Gastroesophageal sphincter (tissue), 4 donors: ENCODE data around the gene POLN. TPM values are rescaled to one million over a fixed set of nuclear protein-coding genes. Genes with fewer than 3 reads are reported as not detected.

Experiments used
- ATAC-seq: fragments of 150-250 bp; one replicate; pipeline ENCODE4 v1.9.1; 2016; ENCODE audit warnings: mild to moderate bottlenecking, moderate library complexity
- H3K27ac ChIP-seq, 4 donors: fragments of 200-600 bp; sonication (generic) in 3 of 4; 1 replicate in 3 of 4; 2 replicates in 1 of 4; pipeline ENCODE4 v1.5.1; 2016 to 2019
- H3K27me3 ChIP-seq: fragments of 200-600 bp; sonication (generic); one replicate; pipeline ENCODE4 v1.5.1; 2019
- H3K36me3 ChIP-seq, 2 donors: fragments of 200-600 bp; sonication (generic); one replicate each; pipeline ENCODE4 v1.5.1; 2019; ENCODE audit warnings: control low read depth in 1 of 2
- H3K4me1 ChIP-seq, 3 donors: fragments of 200-600 bp; sonication (generic); 1 replicate in 2 of 3; 2 replicates in 1 of 3; pipeline ENCODE4 v1.5.1; 2016 to 2019; ENCODE audit warnings: control low read depth in 2 of 3
- H3K4me3 ChIP-seq, 2 donors: fragments of 200-600 bp; sonication (generic); one replicate each; pipeline ENCODE4 v1.5.1; 2019; ENCODE audit warnings: mild to moderate bottlenecking in 1 of 2, moderate library complexity in 1 of 2
- H3K9me3 ChIP-seq, 3 donors: fragments of 200-600 bp; sonication (generic); one replicate each; pipeline ENCODE4 v1.5.1; 2017 to 2019; ENCODE audit warnings: control low read depth in 2 of 3
- EP300 ChIP-seq: sonication (generic); formaldehyde crosslinking; IDR thresholded peaks from one replicate; pipeline ENCODE4 v1.6.1; 2017; ENCODE audit warnings: antibody characterized with exemption, mild to moderate bottlenecking
- POLR2A ChIP-seq, 2 donors: fragments of 450-650 bp; IDR thresholded peaks; one replicate each; pipeline ENCODE4 v1.6.1; 2017; ENCODE audit warnings: antibody characterized with exemption in 2 of 2, mild to moderate bottlenecking in 2 of 2, moderate library complexity in 1 of 2
- POLR2AphosphoS5 ChIP-seq: sonication (generic); formaldehyde crosslinking; IDR thresholded peaks from one replicate; pipeline ENCODE4 v1.6.1; 2017; ENCODE audit warnings: antibody characterized with exemption
- WGBS, 2 donors: methylation state at CpG; one replicate each; pipeline ENCODE4 v1.1.5; 2018; ENCODE audit warnings: low coverage in 1 of 2; 5-methylcytosine and 5-hydroxymethylcytosine counted together
- total RNA-seq, 4 donors: library from RNA; depleted of rRNA; stranded (reverse); fragments of >200 nt; gene quantifications; one replicate each; pipeline ENCODE4 v1.1.0, GENCODE V29; 2016
- TF ChIP-seq, protein P1 (sequence below), 4 experiments: fragments of 200-600 bp in 2 of 4; fragments of 450-650 bp in 2 of 4; sonication (generic) in 1 of 4; IDR thresholded peaks; one replicate each; pipeline ENCODE4 v1.5.1; 2017 to 2019; ENCODE audit warnings: antibody characterized with exemption in 4 of 4, mild to moderate bottlenecking in 2 of 4, moderate library complexity in 2 of 4

Gene POLN
- total RNA-seq, 4 donors from 2014 or later, result 1.5 to 4.6 (median 2.6) TPM

DNA sequence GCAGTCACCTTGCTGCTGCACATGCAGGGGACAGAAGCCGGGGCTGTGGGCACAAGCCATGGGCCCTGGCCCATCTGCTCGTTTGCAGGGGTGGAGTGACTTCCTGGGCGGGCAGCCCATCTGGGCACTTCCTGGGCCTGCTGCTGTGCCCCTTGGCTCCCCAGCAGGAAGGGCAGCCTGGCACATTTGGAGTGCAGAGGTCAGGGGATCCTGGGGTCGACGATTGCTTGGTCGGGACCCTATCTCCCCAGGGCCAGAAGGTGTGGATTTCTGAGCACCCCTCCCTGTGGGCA is 30.9 kb upstream of the POLN start:
- WGBS, 2 donors, result 80% methylated on average over 2 of the region's 6 CpGs; no CpG with 5 or more reads in 1 of the 2 donors
- Histone ChIP-seq H3K27me3 (no peaks in the 10 kb centered on the region), H3K36me3 (peaks cover 0 to 20% of the 10 kb centered on the region in 2 donors), H3K27ac (no peak overlapping the region), H3K4me1 (no peaks in the 10 kb centered on the region), H3K4me3 (no peak overlapping the region), H3K9me3 (no peaks in the 10 kb centered on the region)
- ATAC-seq, result no peak
- TF ChIP-seq POLR2A (IDR thresholded peaks at IDR 0.05) (no peak), POLR2AphosphoS5 (no peak), EP300 (no peak)
- TF ChIP-seq, protein P1, sequence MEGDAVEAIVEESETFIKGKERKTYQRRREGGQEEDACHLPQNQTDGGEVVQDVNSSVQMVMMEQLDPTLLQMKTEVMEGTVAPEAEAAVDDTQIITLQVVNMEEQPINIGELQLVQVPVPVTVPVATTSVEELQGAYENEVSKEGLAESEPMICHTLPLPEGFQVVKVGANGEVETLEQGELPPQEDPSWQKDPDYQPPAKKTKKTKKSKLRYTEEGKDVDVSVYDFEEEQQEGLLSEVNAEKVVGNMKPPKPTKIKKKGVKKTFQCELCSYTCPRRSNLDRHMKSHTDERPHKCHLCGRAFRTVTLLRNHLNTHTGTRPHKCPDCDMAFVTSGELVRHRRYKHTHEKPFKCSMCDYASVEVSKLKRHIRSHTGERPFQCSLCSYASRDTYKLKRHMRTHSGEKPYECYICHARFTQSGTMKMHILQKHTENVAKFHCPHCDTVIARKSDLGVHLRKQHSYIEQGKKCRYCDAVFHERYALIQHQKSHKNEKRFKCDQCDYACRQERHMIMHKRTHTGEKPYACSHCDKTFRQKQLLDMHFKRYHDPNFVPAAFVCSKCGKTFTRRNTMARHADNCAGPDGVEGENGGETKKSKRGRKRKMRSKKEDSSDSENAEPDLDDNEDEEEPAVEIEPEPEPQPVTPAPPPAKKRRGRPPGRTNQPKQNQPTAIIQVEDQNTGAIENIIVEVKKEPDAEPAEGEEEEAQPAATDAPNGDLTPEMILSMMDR (IDR thresholded peaks at IDR 0.05), result no peak

DNA sequence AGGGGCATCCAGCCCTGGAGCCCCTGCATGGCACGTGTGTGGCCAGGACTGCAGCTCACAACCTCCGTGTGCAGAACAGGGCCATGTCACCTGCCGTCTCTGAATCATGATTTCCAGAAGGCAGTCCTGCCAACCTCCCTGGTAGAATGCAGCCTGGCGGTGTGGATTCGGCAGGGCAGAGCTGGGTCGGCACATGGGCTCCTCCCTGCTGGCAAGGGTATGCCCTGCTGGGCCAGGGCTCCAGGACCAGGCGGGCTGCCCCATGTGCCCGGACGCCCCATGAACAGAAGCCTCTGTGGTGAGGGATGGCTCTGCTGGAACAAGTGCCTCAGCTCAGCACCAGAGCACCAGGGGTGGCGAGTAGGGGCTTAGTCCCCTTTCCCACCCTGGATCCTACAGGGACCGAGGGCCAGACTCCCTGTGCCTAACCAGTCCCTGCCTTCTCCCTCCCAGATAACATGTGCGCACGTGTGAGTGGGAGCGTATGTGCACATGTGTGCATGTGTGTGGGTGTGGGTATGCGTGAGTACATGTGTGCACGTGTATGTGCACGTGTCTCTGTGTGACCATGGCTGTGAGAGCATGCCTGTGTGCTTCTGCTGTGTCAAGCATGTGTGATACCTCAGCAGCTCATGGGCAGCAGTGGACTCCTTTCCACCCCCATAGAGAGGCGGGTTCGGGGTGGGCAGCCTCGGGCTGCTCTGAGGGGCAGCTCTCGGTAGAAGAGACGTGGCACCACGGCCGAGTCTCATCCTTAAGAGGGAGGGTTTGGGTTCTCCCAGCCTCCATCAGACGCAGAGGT is 30.3 kb upstream of the POLN start:
- TF ChIP-seq, protein P1 (IDR thresholded peaks at IDR 0.05), result no peak
- TF ChIP-seq POLR2A (IDR thresholded peaks at IDR 0.05) (no peak), POLR2AphosphoS5 (no peak), EP300 (no peak)

DNA sequence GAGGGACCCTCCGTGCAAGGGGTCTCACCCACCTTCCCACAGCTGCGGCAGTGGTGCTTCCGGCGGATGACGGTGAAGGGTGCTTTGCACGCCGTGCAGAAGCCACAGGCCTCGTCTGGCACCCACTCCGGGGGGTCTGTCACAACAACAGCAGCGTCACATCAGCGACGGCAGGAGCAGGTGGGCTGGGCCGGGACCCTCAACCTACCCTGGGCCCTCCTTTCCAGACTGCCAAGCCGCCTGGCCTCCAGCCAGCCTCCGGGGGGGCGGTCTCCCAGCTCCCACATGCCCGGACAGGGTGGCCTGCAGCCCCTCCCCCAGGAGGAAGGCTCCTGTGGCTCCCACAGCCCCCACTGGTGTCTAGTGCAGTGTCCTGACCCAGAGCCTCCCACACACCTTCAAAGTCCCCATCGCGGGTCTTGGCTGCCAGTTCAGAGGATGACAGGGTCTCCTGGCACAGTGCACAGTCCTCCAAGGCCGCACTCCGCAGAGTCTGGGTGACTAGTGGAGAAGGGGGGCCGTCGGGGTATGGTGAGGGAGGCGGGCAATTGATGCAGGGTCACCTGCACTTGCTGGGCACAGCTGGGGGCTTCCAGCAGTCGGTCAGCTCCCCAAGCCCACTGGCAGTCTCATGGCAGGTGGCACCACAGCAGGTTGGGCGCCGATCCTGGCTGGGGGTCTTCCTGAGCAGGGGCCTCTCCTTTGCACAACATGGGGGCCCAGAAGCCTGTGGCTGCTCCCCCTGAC is 29.5 kb upstream of the POLN start:
- ATAC-seq, result no peak
- no peak overlapping the region for H3K4me3 ChIP-seq
- TF ChIP-seq POLR2AphosphoS5 (no peak), EP300 (no peak), POLR2A (IDR thresholded peaks at IDR 0.05) (no peak)
- TF ChIP-seq, protein P1 (IDR thresholded peaks at IDR 0.05), result no peak
- H3K27me3 ChIP-seq, result no peaks in the 10 kb centered on the region
- H3K4me1 ChIP-seq, result peaks cover 0 to 12% (median 3%) of the 10 kb centered on the region in 3 donors
- peaks cover 0 to 20% of the 10 kb centered on the region in 2 donors for H3K36me3 ChIP-seq
- H3K27ac ChIP-seq, result no peak overlapping the region
- H3K9me3 ChIP-seq, result no peaks in the 10 kb centered on the region
- 82% methylated on average over 11 of the region's 27 CpGs; no CpG with 5 or more reads in 1 of the 2 donors for WGBS, 2 donors

More for the DNA sequence above, 30.3 kb upstream of the POLN start:
- Histone ChIP-seq H3K27ac (no peak overlapping the region), H3K36me3 (peaks cover 0 to 20% of the 10 kb centered on the region in 2 donors), H3K4me1 (peaks cover 0 to 5% (median 0%) of the 10 kb centered on the region in 3 donors), H3K9me3 (no peaks in the 10 kb centered on the region), H3K4me3 (no peak overlapping the region), H3K27me3 (no peaks in the 10 kb centered on the region)
- no peak for ATAC-seq
- 80 to 83% methylated on average over 1 to 5 of the region's 25 CpGs for WGBS, 2 donors

DNA sequence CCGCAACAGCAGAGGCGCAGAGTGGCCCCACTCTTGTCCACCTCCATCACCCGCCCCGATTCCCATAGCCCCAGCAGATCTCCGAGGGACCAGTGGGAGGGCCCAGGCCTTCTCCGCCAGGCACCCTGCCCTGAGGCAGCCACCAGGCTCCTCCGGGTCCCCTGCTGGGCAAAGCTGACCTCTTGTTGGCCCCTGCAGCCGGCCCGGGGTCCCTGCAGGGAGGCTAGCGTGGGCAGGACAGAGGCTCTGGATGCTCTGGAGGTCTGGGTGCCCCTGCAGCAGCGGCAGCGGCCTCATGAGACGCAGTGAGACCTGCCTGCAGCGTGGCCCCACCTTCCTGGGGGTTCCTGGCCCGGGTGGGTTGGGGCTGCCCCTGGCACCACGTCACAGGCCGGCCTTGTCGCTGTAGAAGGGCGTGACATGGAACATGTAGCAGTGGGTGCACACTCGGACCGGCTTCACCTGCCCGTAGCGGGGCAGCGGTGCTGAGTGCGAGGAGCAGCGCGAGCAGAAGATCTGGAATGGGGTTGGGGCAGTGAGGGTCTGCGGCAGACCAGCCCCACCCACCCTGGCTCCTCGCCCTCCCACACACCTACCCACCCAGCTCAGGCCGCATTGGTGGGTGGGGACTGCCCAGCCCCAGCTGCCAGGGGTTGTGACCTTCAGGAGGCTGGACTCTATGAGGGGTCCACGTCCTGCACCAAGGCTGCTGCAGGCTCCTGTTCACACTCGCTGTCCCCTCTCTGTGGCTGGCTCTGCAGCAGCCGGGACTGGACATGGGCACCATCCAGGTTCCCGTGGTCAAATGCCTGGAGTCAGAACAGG is 28.6 kb upstream of the POLN start:
- Histone ChIP-seq H3K36me3 (peaks cover 0 to 20% of the 10 kb centered on the region in 2 donors), H3K4me1 (peaks cover 4 to 21% (median 8%) of the 10 kb centered on the region in 3 donors), H3K27me3 (no peaks in the 10 kb centered on the region), H3K4me3 (no peak overlapping the region), H3K9me3 (no peaks in the 10 kb centered on the region), H3K27ac (no peak overlapping the region)
- ATAC-seq, result no peak
- TF ChIP-seq POLR2A (IDR thresholded peaks at IDR 0.05) (no peak), EP300 (no peak), POLR2AphosphoS5 (no peak)
- TF ChIP-seq, protein P1 (IDR thresholded peaks at IDR 0.05), result no peak
- WGBS, 2 donors, result no CpG with 5 or more reads among the region's 34 CpGs
